IMR-90 (cell line): ENCODE measurements around the gene HAUS7. TPM values are rescaled to one million over a fixed set of nuclear protein-coding genes. Genes with fewer than 3 reads are reported as not detected.

Experiments used
- ATAC-seq: fragments of 200-7000 bp; cut with Tn5 transposase; 2 replicates; pipeline ENCODE4 v1.9.1; 2020; ENCODE audit warnings: low read depth, mild to moderate bottlenecking, moderate library complexity
- BruUV-seq: library from RNA; stranded (reverse); fragments of 400-500 nt; replicated peaks from 2 replicates; lab custom pipeline; 2021; lab: Mats Ljungman, UMichigan
- CTCF ChIA-PET: fragments of 300-600 bp; formaldehyde crosslinking; extraction: SDS; loops from one replicate; lab custom pipeline; 2021; ENCODE audit warnings: antibody characterized with exemption; lab: Yijun Ruan, JAX
- POLR2A ChIA-PET: fragments of 300-600 bp; sonication (Branson Sonifier 250); formaldehyde crosslinking; loops from one replicate; lab custom pipeline; 2022; ENCODE audit warnings: antibody characterized with exemption; ENCODE audit not compliant: unreplicated experiment; lab: Charles Lee
- DNase-seq: peaks from one replicate; pipeline ENCODE4 v3.0.0; 2013
- H2AFZ ChIP-seq: replicated peaks from 2 replicates; pipeline ENCODE3; 2013; ENCODE audit warnings: low read length, mild to moderate bottlenecking; ENCODE audit not compliant: poor library complexity
- H2AK5ac ChIP-seq: 2 replicates; pipeline ENCODE4 v1.6.1; 2013; ENCODE audit warnings: low read depth, low read length, inconsistent platforms
- H2AK9ac ChIP-seq: replicated peaks from 2 replicates; pipeline ENCODE3; 2013; ENCODE audit warnings: mild to moderate bottlenecking, low read depth, low read length, moderate library complexity; ENCODE audit not compliant: poor library complexity
- H2BK120ac ChIP-seq: 2 replicates; pipeline ENCODE4 v1.6.1; 2013; ENCODE audit warnings: low read depth, low read length, inconsistent platforms
- H2BK15ac ChIP-seq: 3 replicates; pipeline ENCODE4 v1.6.1; 2013; ENCODE audit warnings: low read depth, low read length, inconsistent platforms
- H2BK20ac ChIP-seq: 2 replicates; pipeline ENCODE4 v1.6.1; 2013; ENCODE audit warnings: low read depth, mild to moderate bottlenecking, inconsistent platforms, low read length, moderate library complexity
- H2BK5ac ChIP-seq: 2 replicates; pipeline ENCODE4 v1.6.1; 2013; ENCODE audit warnings: mild to moderate bottlenecking, low read depth, low read length, inconsistent platforms; ENCODE audit not compliant: poor library complexity, severe bottlenecking
- H3K14ac ChIP-seq: replicated peaks from 2 replicates; pipeline ENCODE4 v1.6.1; 2013; ENCODE audit warnings: low read depth, low read length, inconsistent platforms
- H3K18ac ChIP-seq: 2 replicates; pipeline ENCODE4 v1.6.1; 2013; ENCODE audit warnings: low read depth, low read length, control low read depth
- H3K23ac ChIP-seq: 2 replicates; pipeline ENCODE4 v1.6.1; 2013; ENCODE audit warnings: low read depth, low read length, inconsistent platforms
- H3K27ac ChIP-seq: 2 replicates; pipeline ENCODE4 v1.5.1; 2013; ENCODE audit warnings: mild to moderate bottlenecking, control low read depth, low read length; ENCODE audit not compliant: insufficient read depth
- H3K27me3 ChIP-seq: 2 replicates; pipeline ENCODE4 v1.6.1; 2013; ENCODE audit warnings: low read length; ENCODE audit not compliant: control insufficient read depth, insufficient read depth
- H3K36me3 ChIP-seq: 2 replicates; pipeline ENCODE4 v1.6.1; 2013; ENCODE audit warnings: low read length, mixed read lengths; ENCODE audit not compliant: control insufficient read depth, insufficient read depth
- H3K4ac ChIP-seq: 2 replicates; pipeline ENCODE4 v1.6.1; 2013; ENCODE audit warnings: low read depth, low read length, inconsistent platforms
- H3K4me1 ChIP-seq: 2 replicates; pipeline ENCODE4 v1.6.1; 2013; ENCODE audit warnings: low read length, mixed read lengths; ENCODE audit not compliant: control insufficient read depth, insufficient read depth
- H3K4me2 ChIP-seq: 2 replicates; pipeline ENCODE4 v1.6.1; 2013; ENCODE audit warnings: low read depth, mild to moderate bottlenecking, control low read depth, low read length, moderate library complexity
- H3K4me3 ChIP-seq: 2 replicates; pipeline ENCODE4 v1.5.1; 2013; ENCODE audit warnings: low read depth, mild to moderate bottlenecking, control low read depth, low read length, moderate library complexity; ENCODE audit not compliant: insufficient read depth
- H3K56ac ChIP-seq: 2 replicates; pipeline ENCODE4 v1.6.1; 2013; ENCODE audit warnings: low read length, inconsistent platforms; ENCODE audit not compliant: insufficient read depth; ENCODE audit errors: extremely low read depth
- H3K79me1 ChIP-seq, 2 experiments: 2 replicates each; pipeline ENCODE4 v1.6.1; 2013; ENCODE audit warnings: low read length in 2 of 2, inconsistent platforms in 1 of 2, low read depth in 1 of 2
- H3K9ac ChIP-seq: 2 replicates; pipeline ENCODE4 v1.6.1; 2013; ENCODE audit warnings: low read depth, low read length, control low read depth
- H3K9me1 ChIP-seq: 2 replicates; pipeline ENCODE4 v1.6.1; 2013; ENCODE audit warnings: low read length, inconsistent platforms; ENCODE audit not compliant: insufficient read depth
- H3K9me3 ChIP-seq: 2 replicates; pipeline ENCODE4 v1.6.1; 2013; ENCODE audit warnings: low read length; ENCODE audit not compliant: control insufficient read depth, insufficient read depth
- H4K20me1 ChIP-seq: 2 replicates; pipeline ENCODE4 v1.6.1; 2013; ENCODE audit warnings: low read length, inconsistent platforms; ENCODE audit not compliant: insufficient read depth
- H4K5ac ChIP-seq: 2 replicates; pipeline ENCODE4 v1.6.1; 2013; ENCODE audit warnings: mild to moderate bottlenecking, low read depth, low read length, control low read depth
- H4K8ac ChIP-seq, 2 experiments: 2 replicates each; pipeline ENCODE4 v1.6.1; 2013; ENCODE audit warnings: low read depth in 2 of 2, low read length in 2 of 2, control low read depth in 1 of 2, inconsistent platforms in 1 of 2
- H4K91ac ChIP-seq: 2 replicates; pipeline ENCODE4 v1.6.1; 2013; ENCODE audit warnings: low read depth, low read length, inconsistent platforms; ENCODE audit not compliant: insufficient read depth
- CHD1 ChIP-seq: IDR thresholded peaks from 2 replicates; pipeline ENCODE4 v1.6.1; 2012; ENCODE audit warnings: low read depth, low read length, improper control_type of control experiment
- FOS ChIP-seq: fragments of 150-350 bp; IDR thresholded peaks from 2 replicates; pipeline ENCODE4 v1.6.1; 2016; ENCODE audit warnings: low read depth, low read length
- MAZ ChIP-seq: IDR thresholded peaks from 2 replicates; pipeline ENCODE4 v1.6.1; 2012; ENCODE audit warnings: low read depth, mild to moderate bottlenecking, low read length, improper control_type of control experiment, moderate library complexity, borderline replicate concordance
- NFE2L2 ChIP-seq: fragments of 150-350 bp; IDR thresholded peaks from 2 replicates; pipeline ENCODE4 v1.6.1; 2016; ENCODE audit warnings: low read depth, mild to moderate bottlenecking, low read length
- RAD21 ChIP-seq: IDR thresholded peaks from 2 replicates; pipeline ENCODE4 v1.6.1; 2012; ENCODE audit warnings: low read length, improper control_type of control experiment
- SMC3 ChIP-seq: fragments of 150-350 bp; IDR thresholded peaks from 2 replicates; pipeline ENCODE4 v1.6.1; 2016; ENCODE audit warnings: low read depth, mild to moderate bottlenecking, antibody characterized with exemption, low read length, moderate library complexity
- WGBS, 2 experiments: methylation state at CpG; one replicate each; pipeline versions ENCODE4 v1.1.5 to v1.1.7; 2013; ENCODE audit warnings: missing lambda C conversion rate in 2 of 2; ENCODE audit not compliant: insufficient read length in 1 of 2; ENCODE audit errors: extremely low coverage in 2 of 2; 5-methylcytosine and 5-hydroxymethylcytosine counted together
- dilution Hi-C: fragments of 300-500 bp; cut with HindIII; formaldehyde crosslinking; loops from one replicate; pipeline ENCODE4 v1.14.3; 2018; ENCODE audit warnings: low sequenced_read_pairs; ENCODE audit not compliant: unreplicated experiment
- in situ Hi-C: fragments of 300-500 bp; cut with MboI; formaldehyde crosslinking; loops from 3 replicates; pipeline ENCODE4 v1.14.3; 2019; ENCODE audit warnings: low sequenced_read_pairs, inconsistent platforms, mixed read lengths
- intact Hi-C: fragments of 100-400 bp; cut with micrococcal nuclease; formaldehyde crosslinking; loops from 2 replicates; pipeline ENCODE4 v1.10.0; 2022
- polyA plus RNA-seq, 3 experiments: library from polyadenylated mRNA; depleted of rRNA; stranded (reverse); fragments of >200 nt; gene quantifications; 2 replicates each; pipeline ENCODE4 v1.2.3, GENCODE V29; 2012; ENCODE audit warnings: low replicate concordance in 1 of 3
- total RNA-seq: library from RNA; depleted of rRNA; stranded (reverse); fragments of >200 nt; gene quantifications from 2 replicates; pipeline ENCODE4 v1.2.3, GENCODE V29; 2012
- TF ChIP-seq, protein P1 (sequence below): fragments of 150-350 bp; IDR thresholded peaks from 2 replicates; pipeline ENCODE4 v1.6.1; 2016; ENCODE audit warnings: low read depth, mild to moderate bottlenecking, low read length, moderate library complexity, borderline replicate concordance
- TF ChIP-seq, protein P2 (sequence below): fragments of 150-350 bp; IDR thresholded peaks from 2 replicates; pipeline ENCODE4 v1.6.1; 2017; ENCODE audit warnings: mild to moderate bottlenecking, antibody characterized with exemption, low read length, low read depth

HAUS7 gene
- total and polyA plus RNA-seq, 2 of the 4 experiments (the other 2 are of a cell fraction): 10.8 to 25.9 TPM

DNA sequence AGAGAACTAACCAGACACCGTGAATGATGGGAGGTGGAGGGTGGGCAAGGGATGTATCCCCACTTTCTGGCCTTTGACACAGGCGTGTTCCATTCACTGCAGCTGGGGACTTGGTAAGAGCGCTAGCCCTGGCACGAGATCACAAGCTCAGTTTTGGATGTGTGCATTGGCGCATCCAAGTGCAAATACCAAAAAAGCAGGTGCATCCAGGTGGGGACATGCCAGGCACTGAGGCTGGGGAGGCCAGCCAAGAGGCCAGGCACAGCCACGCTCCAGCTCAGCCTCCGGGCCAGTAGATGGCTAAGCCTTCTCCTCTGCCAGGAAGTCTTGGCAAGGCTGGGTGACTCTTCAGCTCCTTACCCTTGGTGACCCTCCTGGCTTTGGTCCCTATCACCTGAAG lies 63.5 kb downstream of the HAUS7 start:
- Histone ChIP-seq H3K9me3 (no peaks in the 10 kb centered on the region; the same call in 1 of the 2 replicates), H3K9me1 (no peaks in the 10 kb centered on the region), H4K91ac (no peak overlapping the region), H2AK9ac (no peak overlapping the region), H2AFZ (no peak overlapping the region), H4K8ac (no peak overlapping the region), H4K5ac (no peak overlapping the region), H3K79me1 (no peaks in the 10 kb centered on the region), H3K27ac (no peak overlapping the region), H3K4me2 (no peak overlapping the region), H3K36me3 (no peaks in the 10 kb centered on the region), H3K23ac (no peak overlapping the region), H2BK15ac (no peak overlapping the region), H4K20me1 (no peaks in the 10 kb centered on the region), H2BK20ac (no peak overlapping the region), H3K9ac (no peak overlapping the region), H3K4me1 (no peaks in the 10 kb centered on the region), H2BK120ac (no peak overlapping the region), H3K4ac (no peak overlapping the region), H3K14ac (no peak overlapping the region), H2AK5ac (no peak overlapping the region), H3K56ac (no peak overlapping the region), H3K27me3 (peaks cover 6% of the 10 kb centered on the region; the same call in 1 of the 2 replicates), H3K4me3 (no peak overlapping the region), H3K18ac (no peak overlapping the region), H2BK5ac (no peak overlapping the region)
- ChIA-PET CTCF (no interaction called here), POLR2A (no interaction called here)
- WGBS, 2 experiments: 64% methylated on average over 4 of the region's 7 CpGs; no CpG with 5 or more reads in 1 of the 2 experiments
- dilution Hi-C loops (no loop called here), in situ Hi-C loops (loop anchor here (25.0 kb wide), 1 partner anchor 220 kb away; the partner anchor contains the start of gene MAGEA1), intact Hi-C loops (no loop called here)
- BruUV-seq: no TSS peak
- ATAC-seq (no peak), DNase-seq (no peak)
- no peak for TF ChIP-seq RAD21
- TF ChIP-seq, protein P1, sequence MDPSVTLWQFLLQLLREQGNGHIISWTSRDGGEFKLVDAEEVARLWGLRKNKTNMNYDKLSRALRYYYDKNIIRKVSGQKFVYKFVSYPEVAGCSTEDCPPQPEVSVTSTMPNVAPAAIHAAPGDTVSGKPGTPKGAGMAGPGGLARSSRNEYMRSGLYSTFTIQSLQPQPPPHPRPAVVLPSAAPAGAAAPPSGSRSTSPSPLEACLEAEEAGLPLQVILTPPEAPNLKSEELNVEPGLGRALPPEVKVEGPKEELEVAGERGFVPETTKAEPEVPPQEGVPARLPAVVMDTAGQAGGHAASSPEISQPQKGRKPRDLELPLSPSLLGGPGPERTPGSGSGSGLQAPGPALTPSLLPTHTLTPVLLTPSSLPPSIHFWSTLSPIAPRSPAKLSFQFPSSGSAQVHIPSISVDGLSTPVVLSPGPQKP: no peak
- TF ChIP-seq SMC3: no peak
- TF ChIP-seq, protein P2, sequence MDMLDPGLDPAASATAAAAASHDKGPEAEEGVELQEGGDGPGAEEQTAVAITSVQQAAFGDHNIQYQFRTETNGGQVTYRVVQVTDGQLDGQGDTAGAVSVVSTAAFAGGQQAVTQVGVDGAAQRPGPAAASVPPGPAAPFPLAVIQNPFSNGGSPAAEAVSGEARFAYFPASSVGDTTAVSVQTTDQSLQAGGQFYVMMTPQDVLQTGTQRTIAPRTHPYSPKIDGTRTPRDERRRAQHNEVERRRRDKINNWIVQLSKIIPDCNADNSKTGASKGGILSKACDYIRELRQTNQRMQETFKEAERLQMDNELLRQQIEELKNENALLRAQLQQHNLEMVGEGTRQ: no peak
- TF ChIP-seq FOS: no peak
- TF ChIP-seq MAZ: no peak
- TF ChIP-seq NFE2L2: no peak
- TF ChIP-seq CHD1: no peak
